ENCODE measurements around the gene RAB40A.

DNA sequence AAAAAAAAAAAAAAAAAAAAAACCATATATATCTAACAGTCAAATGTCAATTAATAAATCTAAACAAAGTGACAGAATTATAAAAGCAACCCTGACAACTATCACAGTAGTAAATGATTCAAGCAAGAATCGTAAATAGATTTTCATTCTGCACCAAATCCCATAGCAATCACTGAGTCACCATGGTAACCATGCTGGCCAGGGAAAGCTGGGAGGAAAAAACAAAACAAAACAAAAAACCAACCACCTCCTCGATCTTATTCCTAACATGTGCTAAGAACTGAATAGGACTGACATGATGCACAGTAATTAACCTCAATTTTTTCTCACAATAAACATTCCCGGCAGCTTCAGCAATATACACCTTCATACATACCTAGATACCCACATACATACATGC is 30.6 kb upstream of the RAB40A start:
- TF ChIP-seq CTCF (IDR thresholded peaks at IDR 0.05 in 2 of 3, conservative IDR thresholded peaks at IDR 0.05 in 1 of 3; ENCODE audit: borderline replicate concordance in 1 of 3, insufficient read depth in 1 of 3, low read depth in 2 of 3, low read length in 2 of 3), result no peak
- no peak for TF ChIP-seq RAD21 (IDR thresholded peaks at IDR 0.05; ENCODE audit: low read depth)
